GM20000 (cell line): ENCODE measurements around the gene SETD6.

Experiments used
- DNase-seq: peaks from one replicate; pipeline ENCODE4 v3.0.0; 2012; ENCODE audit warnings: low spot score
- TF ChIP-seq, protein P1 (sequence below): IDR thresholded peaks from 2 replicates; pipeline ENCODE4 v1.5.1; 2012; ENCODE audit warnings: mild to moderate bottlenecking, control low read depth; ENCODE audit errors: extremely low read depth, missing control alignments

The SETD6 gene

DNA sequence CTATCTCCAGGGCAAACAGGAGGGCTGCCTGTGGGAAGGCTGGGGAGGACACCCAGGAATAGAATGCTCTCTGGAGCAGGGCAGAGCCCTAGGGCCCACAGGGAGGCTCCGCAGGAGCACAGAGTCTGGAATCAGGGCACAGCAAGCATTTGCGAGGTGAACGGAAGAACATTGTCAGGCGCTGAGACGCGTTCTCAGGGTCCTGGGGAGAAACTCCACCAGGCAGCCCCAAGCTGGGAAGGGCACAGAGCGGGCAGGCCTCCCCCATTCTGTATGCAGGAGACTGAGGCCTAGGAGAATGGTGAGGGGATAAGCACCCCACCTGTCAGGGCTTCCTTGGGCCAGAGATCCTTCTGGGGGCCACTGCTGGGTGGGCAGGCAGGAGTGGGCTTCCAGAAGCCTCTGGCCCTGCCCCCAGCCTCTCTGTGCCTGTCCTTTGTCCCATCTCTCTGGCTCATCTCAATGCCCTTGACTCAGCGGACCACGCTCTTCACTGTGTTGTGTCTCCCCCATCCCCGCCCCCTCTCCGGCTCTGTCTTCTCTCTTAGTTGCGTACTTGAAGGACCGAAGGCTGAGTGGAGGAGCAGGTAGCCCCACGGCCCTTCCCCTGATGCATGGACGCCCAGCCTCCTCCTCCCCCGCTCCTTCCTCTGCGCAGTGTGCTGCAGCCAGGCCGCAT is 5.1 kb upstream of the SETD6 start:
- no peak for DNase-seq
- TF ChIP-seq, protein P1, sequence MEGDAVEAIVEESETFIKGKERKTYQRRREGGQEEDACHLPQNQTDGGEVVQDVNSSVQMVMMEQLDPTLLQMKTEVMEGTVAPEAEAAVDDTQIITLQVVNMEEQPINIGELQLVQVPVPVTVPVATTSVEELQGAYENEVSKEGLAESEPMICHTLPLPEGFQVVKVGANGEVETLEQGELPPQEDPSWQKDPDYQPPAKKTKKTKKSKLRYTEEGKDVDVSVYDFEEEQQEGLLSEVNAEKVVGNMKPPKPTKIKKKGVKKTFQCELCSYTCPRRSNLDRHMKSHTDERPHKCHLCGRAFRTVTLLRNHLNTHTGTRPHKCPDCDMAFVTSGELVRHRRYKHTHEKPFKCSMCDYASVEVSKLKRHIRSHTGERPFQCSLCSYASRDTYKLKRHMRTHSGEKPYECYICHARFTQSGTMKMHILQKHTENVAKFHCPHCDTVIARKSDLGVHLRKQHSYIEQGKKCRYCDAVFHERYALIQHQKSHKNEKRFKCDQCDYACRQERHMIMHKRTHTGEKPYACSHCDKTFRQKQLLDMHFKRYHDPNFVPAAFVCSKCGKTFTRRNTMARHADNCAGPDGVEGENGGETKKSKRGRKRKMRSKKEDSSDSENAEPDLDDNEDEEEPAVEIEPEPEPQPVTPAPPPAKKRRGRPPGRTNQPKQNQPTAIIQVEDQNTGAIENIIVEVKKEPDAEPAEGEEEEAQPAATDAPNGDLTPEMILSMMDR: no peak

DNA sequence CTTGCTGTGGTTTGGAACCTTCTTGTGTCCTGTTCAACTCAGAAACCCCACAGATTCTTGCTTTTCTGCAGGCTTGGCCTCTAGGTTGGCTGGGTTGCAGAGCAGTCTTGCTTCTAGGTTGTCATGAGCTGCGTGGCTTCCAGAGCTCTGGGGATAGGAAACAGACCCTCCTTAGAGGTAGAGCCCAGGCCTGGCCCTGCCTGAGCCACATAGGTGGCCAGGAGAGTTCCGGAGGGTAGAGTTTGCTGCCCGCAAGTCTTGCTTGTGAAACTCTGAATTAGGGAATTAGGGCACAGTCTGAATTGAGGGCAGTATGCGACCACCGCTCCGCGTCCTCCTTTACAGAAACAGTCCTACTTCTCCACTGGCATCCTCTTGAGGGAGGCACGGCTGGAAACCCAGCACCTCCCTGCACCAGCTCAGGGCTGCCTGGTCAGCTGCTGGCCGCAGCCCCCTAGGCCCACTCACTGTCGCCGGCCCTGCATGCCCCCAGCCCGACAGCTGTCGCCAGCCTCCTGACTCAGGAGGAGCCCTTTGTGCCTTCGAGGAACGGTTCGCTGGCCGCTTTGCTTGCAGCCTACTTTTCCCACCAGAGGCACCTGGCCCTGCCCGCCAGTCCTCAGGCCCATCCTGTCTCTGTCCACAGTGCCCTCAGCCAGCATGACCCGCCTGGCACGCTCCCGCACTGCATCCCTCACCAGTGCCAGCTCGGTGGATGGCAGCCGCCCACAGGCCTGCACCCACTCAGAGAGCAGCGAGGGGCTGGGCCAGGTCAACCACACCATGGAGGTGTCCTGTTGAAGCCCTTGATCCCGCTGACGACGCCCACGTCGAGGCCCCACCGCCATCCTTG is 4.3 kb upstream of the SETD6 start:
- TF ChIP-seq, protein P1: no peak

DNA sequence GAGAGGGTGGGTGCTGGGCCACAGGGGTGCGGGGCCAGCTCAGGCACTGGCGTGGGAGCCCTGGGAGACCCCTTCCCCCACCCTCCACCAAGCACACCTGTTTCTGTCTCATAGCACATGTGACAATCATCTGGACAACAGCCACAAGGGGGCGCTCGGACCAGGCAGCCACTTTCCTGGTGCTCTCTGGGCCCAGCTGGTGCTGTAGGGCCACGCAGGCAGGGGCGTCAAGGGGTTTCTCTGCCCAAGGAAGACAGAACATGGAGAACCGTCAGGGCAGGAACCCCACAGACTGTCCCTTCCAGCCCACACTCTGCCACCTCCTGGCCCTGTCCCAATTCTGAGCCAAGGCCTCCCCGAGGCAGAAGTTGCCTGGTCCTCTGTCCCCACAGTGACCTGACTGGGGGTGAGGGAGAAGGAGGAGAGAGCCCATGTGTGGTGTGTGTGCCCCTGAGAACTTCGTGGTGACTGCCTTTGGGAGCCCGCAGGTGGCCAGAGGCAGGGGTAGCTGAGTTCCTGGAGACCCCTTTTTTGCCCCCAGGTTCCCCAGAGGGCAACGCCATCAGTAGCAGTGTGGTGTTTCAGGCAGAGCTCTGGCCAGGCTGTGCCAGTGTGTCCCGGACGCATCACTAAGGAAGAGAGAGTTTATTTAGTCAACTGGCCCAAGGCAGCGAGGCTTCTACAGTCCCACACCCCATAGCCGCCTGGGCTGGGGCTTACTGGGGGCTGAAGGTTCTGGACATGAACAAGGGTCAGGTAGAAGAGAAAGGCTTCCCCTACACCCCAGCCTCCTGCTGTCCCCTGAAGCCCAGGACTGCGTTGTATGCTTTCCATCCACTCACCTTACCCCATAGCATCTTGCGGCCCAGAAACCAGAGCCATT is 3.1 kb upstream of the SETD6 start:
- peak; percentile 81 for DNase-seq

More for the DNA sequence above, 4.3 kb upstream of the SETD6 start:
- no peak for DNase-seq

DNA sequence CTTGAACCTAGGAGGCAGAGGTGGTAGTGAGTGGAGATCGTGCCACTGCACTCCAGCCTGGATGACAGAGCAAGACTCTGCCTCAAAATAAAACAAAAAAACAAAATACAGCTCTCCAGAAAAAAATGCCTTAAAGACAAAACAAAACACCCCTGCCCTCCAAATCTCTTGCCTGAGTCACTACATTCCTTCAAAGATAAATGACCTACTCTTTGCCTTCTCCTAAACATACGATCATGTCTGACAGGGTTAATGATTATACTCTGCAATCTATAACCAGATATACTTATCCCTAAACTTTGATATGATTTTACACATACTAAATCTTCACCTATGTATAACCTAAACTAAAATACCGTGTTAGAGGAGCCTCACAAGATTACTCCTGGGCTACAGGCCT is 1.4 kb upstream of the SETD6 start:
- TF ChIP-seq, protein P1: no peak
- DNase-seq: no peak

More for the DNA sequence above, 3.1 kb upstream of the SETD6 start:
- TF ChIP-seq, protein P1: peak; percentile 57

DNA sequence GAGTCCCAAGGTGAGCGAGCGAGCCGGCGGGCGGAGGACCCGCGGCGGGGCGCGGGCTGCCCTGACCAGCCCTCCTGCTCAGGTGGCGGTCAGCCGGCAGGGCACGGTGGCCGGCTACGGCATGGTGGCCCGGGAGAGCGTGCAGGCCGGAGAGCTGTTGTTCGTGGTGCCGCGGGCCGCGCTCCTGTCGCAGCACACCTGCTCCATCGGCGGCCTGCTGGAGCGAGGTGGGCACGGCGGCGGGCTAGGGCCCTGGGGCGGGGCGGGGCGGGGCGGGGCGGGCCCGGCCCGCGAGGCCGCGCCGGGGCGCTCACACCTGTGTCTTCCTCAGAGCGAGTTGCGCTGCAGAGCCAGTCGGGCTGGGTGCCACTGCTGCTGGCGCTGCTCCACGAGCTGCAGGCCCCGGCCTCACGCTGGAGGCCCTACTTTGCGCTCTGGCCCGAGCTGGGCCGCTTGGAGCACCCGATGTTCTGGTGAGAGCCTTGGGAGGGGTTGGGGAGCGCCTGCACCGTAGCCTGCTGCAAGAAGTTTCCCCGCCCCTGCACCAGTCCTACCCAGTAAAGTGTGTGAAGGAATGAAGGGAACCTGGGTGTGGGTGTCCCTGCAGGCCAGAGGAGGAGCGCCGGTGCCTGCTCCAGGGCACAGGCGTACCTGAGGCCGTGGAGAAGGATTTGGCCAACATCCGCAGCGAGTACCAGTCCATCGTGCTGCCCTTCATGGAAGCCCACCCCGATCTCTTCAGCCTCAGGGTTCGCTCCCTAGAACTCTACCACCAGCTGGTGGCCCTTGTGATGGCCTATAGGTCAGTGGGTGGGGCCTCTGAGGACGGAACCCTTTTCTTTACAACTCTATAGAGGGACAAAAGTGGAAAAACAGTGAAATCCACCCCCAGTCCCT is 802 bp downstream of the SETD6 start:
- DNase-seq: peak; percentile 73
- TF ChIP-seq, protein P1: no peak

DNA sequence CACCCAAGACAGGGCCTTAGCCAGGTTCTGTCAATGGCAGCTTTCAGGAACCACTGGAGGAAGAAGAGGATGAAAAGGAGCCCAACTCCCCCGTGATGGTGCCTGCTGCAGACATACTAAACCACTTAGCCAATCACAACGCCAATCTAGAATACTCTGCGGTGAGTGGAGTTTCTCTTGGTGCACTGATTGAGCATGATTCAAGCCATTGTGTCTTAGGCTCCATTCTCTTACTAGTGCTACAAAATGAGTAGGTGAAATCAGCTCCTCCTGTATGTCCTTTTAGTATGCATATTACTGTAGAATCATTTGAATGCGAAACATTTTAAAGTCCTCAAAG is 1.4 kb downstream of the SETD6 start:
- no peak for DNase-seq

More for the DNA sequence above, 1.4 kb downstream of the SETD6 start:
- TF ChIP-seq, protein P1: no peak
